NCI-H2196 (cell line): ENCODE measurements around the gene SH3BP4.

Experiments
- DNase-seq: peaks from one replicate; lab custom pipeline; 2025; ENCODE audit not compliant: unreplicated experiment; lab: John Stamatoyannopoulos, UW

SH3BP4 gene

GRCh38 chr2:234981197-234982095, 29.6 kb downstream of the SH3BP4 start:
- peak; percentile 62 for DNase-seq

DNA sequence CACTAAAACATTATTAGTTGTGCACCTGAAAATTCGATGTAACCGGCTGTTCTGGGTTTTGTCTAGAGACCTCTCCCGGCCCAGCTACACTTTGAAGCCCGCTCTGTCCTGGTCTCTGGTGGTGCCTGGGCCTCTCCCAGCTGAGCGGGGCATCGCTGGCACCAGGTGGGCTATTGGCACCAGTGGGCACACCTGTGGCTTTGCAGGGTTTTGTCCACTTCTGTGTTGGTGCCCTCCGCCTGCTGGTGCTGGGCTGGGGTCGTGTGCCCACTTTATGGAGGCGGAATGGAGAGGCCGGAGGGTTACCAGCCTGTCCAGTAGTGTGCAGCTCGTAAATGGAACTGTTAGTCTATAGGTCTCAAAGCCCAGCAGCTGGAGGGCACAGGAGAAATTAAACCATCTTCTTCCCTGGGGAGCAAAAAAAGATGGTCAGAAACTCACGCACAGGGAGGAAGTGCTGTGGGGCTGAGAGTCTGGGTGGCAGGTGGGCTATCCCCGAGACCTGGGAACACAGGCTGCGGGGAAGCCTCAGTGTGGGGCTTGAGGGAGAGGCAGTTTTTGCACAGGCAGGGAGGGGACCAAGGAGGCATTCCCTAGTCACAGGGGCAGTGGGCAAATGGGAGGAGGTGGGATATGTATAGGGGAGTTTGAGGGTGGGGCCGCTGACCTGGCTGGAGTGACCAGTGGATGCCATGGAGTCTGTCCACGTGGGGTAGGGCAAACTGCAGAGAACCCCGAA, 30.4 kb downstream of the SH3BP4 start:
- no peak for DNase-seq

GRCh38 chr2:234983011-234983726, 31.4 kb downstream of the SH3BP4 start:
- peak; percentile 70 for DNase-seq

- DNase-seq = no peak
These were observed 33.9 kb downstream of the SH3BP4 start for GRCh38 chr2:234985608-234986245.

- no peak for DNase-seq
These were observed 34.6 kb downstream of the SH3BP4 start for GRCh38 chr2:234986390-234986789.

- DNase-seq = no peak
These were observed 35.3 kb downstream of the SH3BP4 start for GRCh38 chr2:234986876-234987720.

DNA sequence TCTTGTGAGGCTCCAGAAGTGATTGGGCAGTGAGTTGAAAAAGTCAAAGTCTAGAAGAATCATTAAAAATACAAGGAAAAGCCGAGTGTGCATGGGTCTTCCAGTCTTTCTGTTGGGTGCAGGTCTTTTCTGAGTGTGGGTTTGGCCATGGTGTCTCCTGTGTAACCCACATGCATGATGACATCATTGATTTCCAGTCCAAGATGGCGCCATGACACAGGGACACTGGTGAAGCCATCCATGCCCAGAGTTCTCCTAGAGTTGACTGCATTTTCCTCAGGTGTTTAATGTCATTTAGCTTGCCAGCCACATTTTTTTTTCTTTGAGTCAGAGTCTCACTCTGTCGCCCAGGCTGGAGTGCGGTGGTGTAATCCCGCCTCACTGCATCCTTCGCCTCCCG, 35.9 kb downstream of the SH3BP4 start:
- no peak for DNase-seq

GRCh38 chr2:234988491-234988890, 36.7 kb downstream of the SH3BP4 start:
- DNase-seq = no peak

GRCh38 chr2:234989183-234989701, 37.4 kb downstream of the SH3BP4 start:
- DNase-seq = peak; percentile 95

DNA sequence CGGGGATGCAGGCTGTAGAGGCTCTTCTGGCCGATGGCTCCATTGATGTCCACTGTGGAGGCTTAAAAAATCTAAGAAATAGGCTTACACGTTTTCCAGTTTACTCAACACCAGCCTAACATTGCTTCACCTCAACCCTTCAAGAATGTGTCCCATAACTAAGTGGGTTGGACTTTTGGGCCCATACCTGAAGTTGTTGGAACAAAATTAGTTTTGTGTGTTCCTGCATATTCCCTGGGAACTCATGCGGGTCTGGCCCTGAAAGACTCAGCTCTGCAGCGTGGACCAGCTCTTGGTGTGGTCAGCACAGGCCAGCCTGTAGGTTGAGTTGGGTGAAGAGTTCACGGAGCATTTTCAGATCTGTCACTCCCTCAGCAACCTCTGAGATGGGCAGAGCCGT, 38.5 kb downstream of the SH3BP4 start:
- no peak for DNase-seq

GRCh38 chr2:234991290-234991689, 39.5 kb downstream of the SH3BP4 start:
- DNase-seq = no peak

DNA sequence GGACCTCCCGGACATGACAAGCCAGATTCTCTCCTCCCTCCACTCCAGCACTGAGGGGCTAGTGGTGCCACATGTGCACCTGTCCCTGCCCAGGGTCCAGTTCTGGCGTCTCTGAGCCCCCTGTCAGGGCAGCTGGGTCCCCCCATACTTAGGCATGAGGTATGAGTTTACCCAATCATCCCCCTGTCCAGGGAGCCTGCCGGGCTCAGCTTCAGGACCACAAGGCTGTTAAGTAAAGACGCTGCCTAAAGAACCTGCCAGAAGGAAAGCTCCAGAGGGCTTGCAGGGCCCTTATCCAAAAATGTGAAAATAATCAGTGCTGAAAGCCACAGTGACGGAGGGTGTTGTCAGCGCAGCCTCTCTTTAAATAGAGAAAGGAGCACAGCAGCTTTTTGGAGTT, 40.0 kb downstream of the SH3BP4 start:
- DNase-seq = no peak

GRCh38 chr2:234992196-234992595, 40.4 kb downstream of the SH3BP4 start:
- DNase-seq = no peak

DNA sequence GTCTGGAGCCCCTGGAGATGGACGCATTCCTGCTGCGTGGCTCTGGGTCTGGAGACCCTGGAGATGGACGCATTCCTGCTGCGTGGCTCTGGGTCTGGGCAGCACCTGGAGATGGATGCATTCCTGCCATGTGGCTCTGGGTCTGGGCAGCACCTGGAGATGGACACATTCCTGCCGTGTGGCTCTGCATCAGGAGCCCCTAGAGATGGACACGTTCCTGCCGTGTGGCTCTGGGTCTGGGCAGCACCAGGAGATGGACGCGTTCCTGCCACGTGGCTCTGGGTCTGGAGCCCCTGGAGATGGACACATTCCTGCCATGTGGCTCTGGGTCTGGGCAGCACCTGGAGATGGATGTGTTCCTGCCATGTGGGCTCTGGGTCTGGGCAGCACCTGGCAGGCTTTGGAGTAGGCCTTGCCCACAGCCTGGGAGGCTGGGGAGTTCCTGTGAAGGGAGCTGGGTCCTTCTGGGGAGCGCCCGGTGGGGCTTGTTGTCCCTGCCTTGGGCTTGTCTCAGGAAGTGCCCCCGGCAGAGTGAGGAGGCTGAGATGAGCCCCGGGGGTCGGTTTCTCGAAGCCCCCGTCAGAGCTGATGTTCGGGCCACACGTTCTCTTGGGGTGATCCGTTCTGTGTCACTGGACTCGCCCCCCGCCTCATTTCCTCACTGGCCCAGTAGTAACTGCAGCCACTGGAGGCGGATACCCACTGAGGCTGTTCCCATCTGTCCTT, 41.0 kb downstream of the SH3BP4 start:
- DNase-seq = no peak

- no peak for DNase-seq
These were observed 41.7 kb downstream of the SH3BP4 start for GRCh38 chr2:234993541-234993981.

GRCh38 chr2:234994438-234995321, 42.9 kb downstream of the SH3BP4 start:
- no peak for DNase-seq

- no peak for DNase-seq
These were observed 43.7 kb downstream of the SH3BP4 start for GRCh38 chr2:234995332-234996068.
